IPS-15b (cell line): ENCODE measurements around the gene DYNLT1.
"Not testable (repeated sequence)": the region's sequence is repeated elsewhere in the genome, so short reads cannot be mapped to it uniquely, and the experiment has no call there.

ENCODE experiments used
- H3K27me3 ChIP-seq: one replicate; pipeline ENCODE4 v1.6.1; 2013; ENCODE audit warnings: low read length; ENCODE audit not compliant: control insufficient read depth, insufficient read depth
- H3K36me3 ChIP-seq: one replicate; pipeline ENCODE4 v1.6.1; 2013; ENCODE audit warnings: low read length; ENCODE audit not compliant: control insufficient read depth, insufficient read depth
- H3K4me1 ChIP-seq: one replicate; pipeline ENCODE4 v1.6.1; 2013; ENCODE audit warnings: mild to moderate bottlenecking, low read length; ENCODE audit not compliant: control insufficient read depth, insufficient read depth
- H3K4me3 ChIP-seq: one replicate; pipeline ENCODE4 v1.5.1; 2013; ENCODE audit warnings: low read depth, low read length
- H3K9ac ChIP-seq: one replicate; pipeline ENCODE4 v1.6.1; 2013; ENCODE audit warnings: low read depth, mild to moderate bottlenecking, low read length
- H3K9me3 ChIP-seq: one replicate; pipeline ENCODE4 v1.6.1; 2013; ENCODE audit warnings: mild to moderate bottlenecking, low read length; ENCODE audit not compliant: control insufficient read depth, insufficient read depth

Gene DYNLT1

GRCh38 chr6:158625881-158626305, 18.6 kb downstream of the DYNLT1 start:
- no peak overlapping the region for H3K4me3 ChIP-seq
- H3K9ac ChIP-seq: no peak overlapping the region
- H3K9me3 ChIP-seq: no peaks in the 10 kb centered on the region
- no peaks in the 10 kb centered on the region for H3K27me3 ChIP-seq
- H3K36me3 ChIP-seq: peaks cover 34% of the 10 kb centered on the region
- no peaks in the 10 kb centered on the region for H3K4me1 ChIP-seq

- Histone ChIP-seq H3K27me3 (no peaks in the 10 kb centered on the region), H3K4me3 (no peak overlapping the region), H3K36me3 (peaks cover 34% of the 10 kb centered on the region), H3K9ac (no peak overlapping the region), H3K4me1 (no peaks in the 10 kb centered on the region), H3K9me3 (no peaks in the 10 kb centered on the region)
Measured at GRCh38 chr6:158624684-158625682, 19.6 kb downstream of the DYNLT1 start.

GRCh38 chr6:158622545-158623190, 21.9 kb downstream of the DYNLT1 start:
- peaks cover 32% of the 10 kb centered on the region for H3K36me3 ChIP-seq
- H3K9me3 ChIP-seq: no peaks in the 10 kb centered on the region

GRCh38 chr6:158621694-158622544, 22.6 kb downstream of the DYNLT1 start:
- peaks cover 31% of the 10 kb centered on the region for H3K36me3 ChIP-seq
- no peaks in the 10 kb centered on the region for H3K27me3 ChIP-seq
- no peaks in the 10 kb centered on the region for H3K4me1 ChIP-seq
- no peak overlapping the region for H3K9ac ChIP-seq
- no peaks in the 10 kb centered on the region for H3K9me3 ChIP-seq
- no peak overlapping the region for H3K4me3 ChIP-seq

More at GRCh38 chr6:158622545-158623190, 21.9 kb downstream of the DYNLT1 start:
- Histone ChIP-seq H3K9ac (no peak overlapping the region), H3K4me1 (no peaks in the 10 kb centered on the region), H3K27me3 (no peaks in the 10 kb centered on the region), H3K4me3 (no peak overlapping the region)

GRCh38 chr6:158620963-158621693, 23.4 kb downstream of the DYNLT1 start:
- Histone ChIP-seq H3K9me3 (no peaks in the 10 kb centered on the region), H3K36me3 (peaks cover 27% of the 10 kb centered on the region), H3K27me3 (no peaks in the 10 kb centered on the region), H3K4me3 (no peak overlapping the region), H3K9ac (no peak overlapping the region), H3K4me1 (no peaks in the 10 kb centered on the region)

GRCh38 chr6:158619922-158620801, 24.4 kb downstream of the DYNLT1 start:
- H3K9ac ChIP-seq: no peak overlapping the region
- H3K4me3 ChIP-seq: no peak overlapping the region
- no peaks in the 10 kb centered on the region for H3K4me1 ChIP-seq
- no peaks in the 10 kb centered on the region for H3K27me3 ChIP-seq
- H3K9me3 ChIP-seq: no peaks in the 10 kb centered on the region
- H3K36me3 ChIP-seq: peaks cover 17% of the 10 kb centered on the region

- not testable (repeated sequence) for H3K9ac ChIP-seq, H3K4me3 ChIP-seq, H3K4me1 ChIP-seq, H3K9me3 ChIP-seq, H3K27me3 ChIP-seq
- H3K36me3 ChIP-seq: peaks cover 12% of the 10 kb centered on the region
Measured at GRCh38 chr6:158618289-158618688, 26.3 kb downstream of the DYNLT1 start.

- H3K4me1 ChIP-seq: peaks cover 12% of the 10 kb centered on the region
- not testable (repeated sequence) for H3K36me3 ChIP-seq, H3K27me3 ChIP-seq, H3K9me3 ChIP-seq, H3K4me3 ChIP-seq, H3K9ac ChIP-seq
Measured at GRCh38 chr6:158614606-158615005, 29.9 kb downstream of the DYNLT1 start.

- H3K27me3 ChIP-seq: no peaks in the 10 kb centered on the region
- H3K4me3 ChIP-seq: no peak overlapping the region
- peaks cover 16% of the 10 kb centered on the region for H3K36me3 ChIP-seq
- H3K4me1 ChIP-seq: peaks cover 12% of the 10 kb centered on the region
- H3K9ac ChIP-seq: no peak overlapping the region
- H3K9me3 ChIP-seq: no peaks in the 10 kb centered on the region
Measured at GRCh38 chr6:158611541-158612370, 32.8 kb downstream of the DYNLT1 start.

- Histone ChIP-seq H3K36me3 (peaks cover 19% of the 10 kb centered on the region), H3K9me3 (no peaks in the 10 kb centered on the region), H3K27me3 (no peaks in the 10 kb centered on the region), H3K9ac (peak overlapping the region; percentile 5), H3K4me3 (no peak overlapping the region), H3K4me1 (peaks cover 12% of the 10 kb centered on the region)
Measured at GRCh38 chr6:158611039-158611438, 33.5 kb downstream of the DYNLT1 start.
